GM12878 (cell line): ENCODE data around the gene IQUB. TPM values are rescaled to one million over a fixed set of nuclear protein-coding genes. Genes with fewer than 3 reads are reported as not detected.

Source experiments
- ATAC-seq: fragments of 200-7000 bp; cut with Tn5 transposase; 3 replicates; pipeline ENCODE4 v1.9.1; 2020; ENCODE audit warnings: mild to moderate bottlenecking, moderate library complexity
- BruUV-seq: library from RNA; stranded (reverse); fragments of 400-500 nt; replicated peaks from 2 replicates; lab custom pipeline; 2021; lab: Mats Ljungman, UMichigan
- CTCF ChIA-PET: fragments of 300-600 bp; sonication (Branson Sonifier 250); formaldehyde crosslinking; extraction: SDS; loops from one replicate; lab custom pipeline; 2021; ENCODE audit warnings: inconsistent platforms; lab: Yijun Ruan, JAX
- POLR2A ChIA-PET: fragments of 350-600 bp; formaldehyde crosslinking; extraction: SDS; loops from one replicate; lab custom pipeline; 2021; ENCODE audit warnings: inconsistent platforms; lab: Charles Lee
- RAD21 ChIA-PET: fragments of 300-600 bp; sonication (Branson Sonifier 250); formaldehyde crosslinking; loops from one replicate; lab custom pipeline; 2023; ENCODE audit warnings: antibody characterized with exemption; ENCODE audit not compliant: unreplicated experiment; lab: Charles Lee
- SMC1A ChIA-PET: fragments of 300-600 bp; sonication (Branson Sonifier 250); formaldehyde crosslinking; loops from one replicate; lab custom pipeline; 2023; ENCODE audit not compliant: unreplicated experiment, uncharacterized antibody; lab: Charles Lee
- DNase-seq: peaks from one replicate; pipeline ENCODE4 v3.0.0-alpha.2; 2011; ENCODE audit warnings: low read depth, low spot score
- FAIRE-seq: peaks from 3 replicates; lab custom pipeline; 2011; peaks lifted over from hg19 to GRCh38; lab: Jason Lieb, UNC
- H2AFZ ChIP-seq: 2 replicates; pipeline ENCODE4 v1.6.0; 2011; ENCODE audit warnings: low read depth, low read length, control low read depth; ENCODE audit not compliant: control insufficient read depth
- H3K27ac ChIP-seq: 2 replicates; pipeline ENCODE4 v1.5.1; 2011; ENCODE audit warnings: control low read depth; ENCODE audit not compliant: control insufficient read depth, insufficient read depth
- H3K27me3 ChIP-seq, 2 experiments: replicated peaks in 1 of 2; 2 replicates each; pipeline versions ENCODE4 v1.6.0 to v1.6.1; 2011; ENCODE audit warnings: low read length in 1 of 2; ENCODE audit not compliant: control insufficient read depth in 2 of 2, insufficient read depth in 2 of 2
- H3K36me3 ChIP-seq, 2 experiments: 2 replicates each; pipeline ENCODE4 v1.5.1; 2011; ENCODE audit warnings: low read length in 1 of 2; ENCODE audit not compliant: control insufficient read depth in 2 of 2, insufficient read depth in 2 of 2
- H3K4me1 ChIP-seq: 2 replicates; pipeline ENCODE4 v1.6.1; 2011; ENCODE audit warnings: mild to moderate bottlenecking, low read length, moderate library complexity, mixed read lengths; ENCODE audit not compliant: control insufficient read depth, insufficient read depth
- H3K4me2 ChIP-seq: 2 replicates; pipeline ENCODE4 v1.6.0; 2011; ENCODE audit warnings: control low read depth; ENCODE audit not compliant: control insufficient read depth, insufficient read depth
- H3K4me3 ChIP-seq: fragments of 200-600 bp; sonication (generic); 2 replicates; pipeline ENCODE4 v1.5.1; 2016
- H3K79me2 ChIP-seq: 2 replicates; pipeline ENCODE4 v1.6.0; 2011; ENCODE audit warnings: low read length; ENCODE audit not compliant: control insufficient read depth, insufficient read depth
- H3K9ac ChIP-seq: 2 replicates; pipeline ENCODE4 v1.8.0; 2011; ENCODE audit warnings: low read length, control low read depth, mixed read lengths; ENCODE audit not compliant: control insufficient read depth, insufficient read depth
- H3K9me3 ChIP-seq: replicated peaks from 3 replicates; pipeline ENCODE4 v1.5.1; 2011; ENCODE audit warnings: mild to moderate bottlenecking, low read length; ENCODE audit not compliant: control insufficient read depth, insufficient read depth
- H4K20me1 ChIP-seq: 2 replicates; pipeline ENCODE4 v1.6.0; 2011; ENCODE audit not compliant: control insufficient read depth, insufficient read depth
- ESRRA ChIP-seq: IDR thresholded peaks from 2 replicates; pipeline ENCODE4 v1.6.1; 2012; ENCODE audit warnings: mild to moderate bottlenecking, low read length, improper control_type of control experiment
- MXI1 ChIP-seq: fragments of 150-350 bp; IDR thresholded peaks from 2 replicates; pipeline ENCODE4 v1.6.1; 2011; ENCODE audit warnings: low read depth, mild to moderate bottlenecking, inconsistent platforms, low read length, improper control_type of control experiment
- NBN ChIP-seq: fragments of 450-650 bp; IDR thresholded peaks from 2 replicates; pipeline ENCODE4 v1.6.1; 2016
- NR2C2 ChIP-seq: IDR thresholded peaks from 2 replicates; pipeline ENCODE4 v1.6.1; 2011; ENCODE audit warnings: borderline replicate concordance, low read depth; ENCODE audit not compliant: control insufficient read depth, insufficient read length
- PAX5 ChIP-seq: IDR thresholded peaks from 2 replicates; pipeline ENCODE4 v1.6.1; 2011; ENCODE audit warnings: low read depth, low read length, borderline replicate concordance
- POLR2A ChIP-seq: IDR thresholded peaks from 2 replicates; pipeline ENCODE4 v1.6.1; 2011; ENCODE audit warnings: low read depth, mild to moderate bottlenecking, low read length
- RB1 ChIP-seq: fragments of 450-650 bp; formaldehyde crosslinking; IDR thresholded peaks from 2 replicates; pipeline ENCODE4 v1.6.1; 2017; ENCODE audit warnings: mild to moderate bottlenecking, borderline replicate concordance
- RBBP5 ChIP-seq: fragments of 200-600 bp; sonication (generic); conservative IDR thresholded peaks from 2 replicates; pipeline ENCODE4 v1.6.1; 2016
- SMAD1 ChIP-seq: fragments of 450-650 bp; IDR thresholded peaks from 2 replicates; pipeline ENCODE4 v1.6.1; 2018; ENCODE audit warnings: mild to moderate bottlenecking, low read depth; ENCODE audit not compliant: partially characterized antibody
- SPI1 ChIP-seq: IDR thresholded peaks from 2 replicates; pipeline ENCODE4 v1.6.1; 2011; ENCODE audit warnings: low read depth, mild to moderate bottlenecking, low read length, moderate library complexity, borderline replicate concordance; ENCODE audit not compliant: insufficient read depth
- STAT1 ChIP-seq: fragments of 450-650 bp; conservative IDR thresholded peaks from 2 replicates; pipeline ENCODE4 v1.6.1; 2014; ENCODE audit warnings: antibody characterized with exemption, mild to moderate bottlenecking
- STAT3 ChIP-seq: IDR thresholded peaks from 2 replicates; pipeline ENCODE4 v1.6.1; 2011; ENCODE audit warnings: low read depth, low read length, improper control_type of control experiment
- SUZ12 ChIP-seq: fragments of 200-600 bp; sonication (generic); IDR thresholded peaks from one replicate; pipeline ENCODE4 v1.6.1; 2018; ENCODE audit warnings: antibody characterized with exemption, mild to moderate bottlenecking; ENCODE audit not compliant: unreplicated experiment
- TBL1XR1 ChIP-seq: IDR thresholded peaks from 2 replicates; pipeline ENCODE4 v1.6.1; 2012; ENCODE audit warnings: low read depth, low read length, improper control_type of control experiment
- TCF12 ChIP-seq: IDR thresholded peaks from 2 replicates; pipeline ENCODE4 v1.6.1; 2011; ENCODE audit warnings: low read depth, mild to moderate bottlenecking, low read length
- ZNF207 ChIP-seq: fragments of 450-650 bp; IDR thresholded peaks from 2 replicates; pipeline ENCODE4 v1.6.1; 2014; ENCODE audit warnings: antibody characterized with exemption, mild to moderate bottlenecking, borderline replicate concordance
- ZSCAN29 ChIP-seq: fragments of 450-650 bp; IDR thresholded peaks from 2 replicates; pipeline ENCODE4 v1.6.1; 2017; ENCODE audit warnings: mild to moderate bottlenecking, moderate library complexity
- WGBS: methylation state at CpG from one replicate; pipeline ENCODE4 v1.1.6; 2016; ENCODE audit warnings: low lambda C conversion rate; ENCODE audit not compliant: insufficient replicate concordance, insufficient coverage; ENCODE audit errors: missing lambda C conversion rate; 5-methylcytosine and 5-hydroxymethylcytosine counted together
- in situ Hi-C: fragments of 300-500 bp; cut with MboI; formaldehyde crosslinking; loops from 9 replicates; pipeline ENCODE4 v1.14.3; 2018; ENCODE audit warnings: mixed read lengths
- intact Hi-C: fragments of 100-400 bp; cut with micrococcal nuclease; formaldehyde crosslinking; loops from one replicate; pipeline ENCODE4 v1.14.2; 2022; ENCODE audit not compliant: unreplicated experiment
- polyA plus RNA-seq, 11 experiments: library from polyadenylated mRNA; depleted of rRNA in 4 of 11; unstranded in 6 of 11; stranded (reverse) in 5 of 11; fragments of >200 nt; fragmentation: Nextera tagmentation in 4 of 11; fragmentation: Illumina TruSeq in 1 of 11; extraction: Ambion mirVana in 4 of 11; extraction: Trizol in 1 of 11; gene quantifications; 1 replicate in 1 of 11; 2 replicates in 10 of 11; pipeline versions ENCODE4 v1.2.1 to v1.2.3, GENCODE V29; 2011 to 2016; ENCODE audit warnings: inconsistent platforms in 2 of 11, missing spikeins in 2 of 11, low read depth in 1 of 11
- total RNA-seq, 4 experiments: library from RNA; depleted of rRNA in 3 of 4; stranded (reverse); fragments of >200 nt in 3 of 4; fragmentation: Illumina TruSeq in 1 of 4; extraction: Trizol in 1 of 4; gene quantifications; 2 replicates each; pipeline versions ENCODE4 v1.2.1 to v1.2.3, GENCODE V29; 2013 to 2021

The IQUB gene
- total and polyA plus RNA-seq, 10 of the 15 experiments (the other 5 are each of a cell fraction or from before 2014, with no cell fraction given) = 0.04 to 0.08 TPM; not detected in 8

GRCh38 chr7:123437447-123437995 lies 96.9 kb downstream of the IQUB start:
- no peaks in the 10 kb centered on the region for H3K9me3 ChIP-seq
- no peaks in the 10 kb centered on the region for H3K27me3 ChIP-seq
- POLR2A ChIA-PET = interaction anchor here (0.5 kb wide), 1 partner anchor 93 kb away, joined by 3 read pairs; no protein-coding TSS in a partner anchor
- no peak overlapping the region for H3K9ac ChIP-seq
- H3K4me2 ChIP-seq = no peak overlapping the region
- DNase-seq (no peak), ATAC-seq (no peak), FAIRE-seq (no peak)
- TF ChIP-seq ZSCAN29 = no peak
- H3K36me3 ChIP-seq = no peaks in the 10 kb centered on the region
- intact Hi-C loops = no loop called here
- CTCF ChIA-PET = interaction anchor here (1.1 kb wide), 1 partner anchor 57 kb away, joined by 3 read pairs; no protein-coding TSS in a partner anchor
- SMC1A ChIA-PET = interaction anchor here (0.6 kb wide), 1 partner anchor 858 kb away, joined by 3 read pairs; no protein-coding TSS in a partner anchor
- 20% methylated on average over 2 of the region's 2 CpGs for WGBS
- no peak overlapping the region for H2AFZ ChIP-seq
- no peak overlapping the region for H3K4me3 ChIP-seq
- H3K27ac ChIP-seq = no peak overlapping the region
- no peaks in the 10 kb centered on the region for H3K79me2 ChIP-seq
- H3K4me1 ChIP-seq = no peaks in the 10 kb centered on the region
- no peaks in the 10 kb centered on the region for H4K20me1 ChIP-seq
- BruUV-seq = no TSS peak
- RAD21 ChIA-PET = no interaction called here
- in situ Hi-C loops = no loop called here

GRCh38 chr7:123435080-123435700 lies 99.2 kb downstream of the IQUB start:
- ChIA-PET SMC1A (no interaction called here), POLR2A (no interaction called here), CTCF (no interaction called here), RAD21 (no interaction called here)
- H3K36me3 ChIP-seq = no peaks in the 10 kb centered on the region
- TF ChIP-seq ZNF207 (no peak), STAT1 (no peak), ESRRA (no peak), POLR2A (no peak), RB1 (no peak), TBL1XR1 (no peak), SMAD1 (no peak), MXI1 (no peak), NR2C2 (no peak), NBN (no peak), TCF12 (no peak), RBBP5 (no peak), PAX5 (no peak), SPI1 (no peak), STAT3 (no peak), SUZ12 (no peak)
- WGBS = 23% methylated on average over 4 of the region's 4 CpGs
- no peak for ATAC-seq
- H3K4me2 ChIP-seq = no peak overlapping the region
- no peak overlapping the region for H2AFZ ChIP-seq
- H3K27me3 ChIP-seq = no peaks in the 10 kb centered on the region
- no peak overlapping the region for H3K27ac ChIP-seq
- H3K9ac ChIP-seq = no peak overlapping the region
- intact Hi-C loops (no loop called here), in situ Hi-C loops (no loop called here)
- no TSS peak for BruUV-seq
- H3K4me1 ChIP-seq = no peaks in the 10 kb centered on the region
- no peak overlapping the region for H3K4me3 ChIP-seq
- no peak for DNase-seq
- H3K9me3 ChIP-seq = no peaks in the 10 kb centered on the region
- H4K20me1 ChIP-seq = no peaks in the 10 kb centered on the region
- FAIRE-seq = no peak
- no peaks in the 10 kb centered on the region for H3K79me2 ChIP-seq
